ENCODE measurements around the gene ZCCHC12.

ZCCHC12 gene

DNA sequence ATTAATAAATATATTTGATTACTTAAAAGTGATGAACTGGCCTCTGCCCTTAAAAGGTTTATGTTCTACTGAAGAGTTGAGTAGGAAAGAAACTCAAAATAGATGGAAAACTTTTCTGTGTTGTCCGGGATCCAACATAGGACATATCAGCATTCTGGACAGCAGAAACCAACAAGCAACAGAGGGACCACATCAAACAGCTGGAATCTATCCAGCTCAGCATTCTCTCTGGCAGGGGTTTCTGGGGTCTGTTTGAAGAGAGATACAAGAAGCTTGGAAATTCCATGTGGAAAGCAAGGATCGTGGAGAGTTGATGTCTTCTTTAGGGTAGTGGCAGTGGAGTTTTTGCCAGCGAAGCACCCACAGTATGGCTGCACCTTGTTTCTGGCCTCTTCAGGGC, 43.6 kb downstream of the ZCCHC12 start:
- no peak for DNase-seq (ENCODE audit: low read depth in 3 of 3)

DNA sequence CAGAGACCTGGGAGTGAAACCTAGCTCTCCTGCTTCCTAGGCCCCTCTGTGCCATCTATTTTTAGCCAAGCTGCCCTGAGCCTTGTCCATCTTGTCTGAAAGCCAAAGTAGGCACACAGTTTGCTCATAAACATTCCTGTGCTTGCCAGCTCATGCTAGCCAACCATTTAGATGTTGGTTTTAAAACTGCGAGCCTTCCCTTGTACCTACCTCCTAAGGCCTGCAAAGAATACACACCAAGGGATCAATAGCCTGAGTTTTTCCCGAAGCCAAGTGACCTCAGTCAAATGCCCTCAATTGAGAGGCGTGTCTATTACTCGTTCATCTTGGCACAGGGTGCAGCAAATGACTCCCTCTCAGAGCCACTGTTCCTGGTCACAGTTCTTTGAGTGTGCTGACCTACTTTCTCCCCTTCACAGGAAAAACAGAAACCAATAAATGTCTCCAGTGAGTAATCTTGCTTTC, 48.5 kb downstream of the ZCCHC12 start:
- no peak for DNase-seq (ENCODE audit: low read depth in 3 of 3)
